Large intestine (tissue), 3 donors: ENCODE results near the gene SETDB2. TPM values are rescaled to one million over a fixed set of nuclear protein-coding genes. Genes with fewer than 3 reads are reported as not detected.

Experiments
- DNase-seq, 2 donors: peaks; one replicate each; pipeline versions ENCODE4 v3.0.0 to v3.0.0-alpha.2; 2013
- H3K27ac ChIP-seq: one replicate; pipeline ENCODE4 v1.5.1; 2013; ENCODE audit warnings: low read length
- H3K27me3 ChIP-seq: 2 replicates; pipeline ENCODE4 v1.6.1; 2013; ENCODE audit warnings: low read length; ENCODE audit not compliant: control insufficient read depth, insufficient read depth
- H3K36me3 ChIP-seq: 2 replicates; pipeline ENCODE4 v1.6.1; 2013; ENCODE audit warnings: low read length; ENCODE audit not compliant: control insufficient read depth, insufficient read depth
- H3K4me1 ChIP-seq: one replicate; pipeline ENCODE4 v1.6.1; 2013; ENCODE audit warnings: low read length; ENCODE audit not compliant: control insufficient read depth, insufficient read depth
- H3K4me3 ChIP-seq: one replicate; pipeline ENCODE4 v1.5.1; 2013; ENCODE audit warnings: low read length
- H3K9me3 ChIP-seq: one replicate; pipeline ENCODE4 v1.6.1; 2013; ENCODE audit warnings: mild to moderate bottlenecking, low read depth, low read length, moderate library complexity; ENCODE audit not compliant: control insufficient read depth
- WGBS: methylation state at CpG from one replicate; pipeline ENCODE4 v1.1.5; 2013; ENCODE audit warnings: low lambda C conversion rate; ENCODE audit not compliant: insufficient coverage; 5-methylcytosine and 5-hydroxymethylcytosine counted together
- polyA plus RNA-seq: library from polyadenylated mRNA; unstranded; fragments of 120-200 nt; gene quantifications from one replicate; pipeline ENCODE4 v1.2.1, GENCODE V29; 2013

Gene SETDB2
- polyA plus RNA-seq, 1 donor: 13.6 TPM

DNA sequence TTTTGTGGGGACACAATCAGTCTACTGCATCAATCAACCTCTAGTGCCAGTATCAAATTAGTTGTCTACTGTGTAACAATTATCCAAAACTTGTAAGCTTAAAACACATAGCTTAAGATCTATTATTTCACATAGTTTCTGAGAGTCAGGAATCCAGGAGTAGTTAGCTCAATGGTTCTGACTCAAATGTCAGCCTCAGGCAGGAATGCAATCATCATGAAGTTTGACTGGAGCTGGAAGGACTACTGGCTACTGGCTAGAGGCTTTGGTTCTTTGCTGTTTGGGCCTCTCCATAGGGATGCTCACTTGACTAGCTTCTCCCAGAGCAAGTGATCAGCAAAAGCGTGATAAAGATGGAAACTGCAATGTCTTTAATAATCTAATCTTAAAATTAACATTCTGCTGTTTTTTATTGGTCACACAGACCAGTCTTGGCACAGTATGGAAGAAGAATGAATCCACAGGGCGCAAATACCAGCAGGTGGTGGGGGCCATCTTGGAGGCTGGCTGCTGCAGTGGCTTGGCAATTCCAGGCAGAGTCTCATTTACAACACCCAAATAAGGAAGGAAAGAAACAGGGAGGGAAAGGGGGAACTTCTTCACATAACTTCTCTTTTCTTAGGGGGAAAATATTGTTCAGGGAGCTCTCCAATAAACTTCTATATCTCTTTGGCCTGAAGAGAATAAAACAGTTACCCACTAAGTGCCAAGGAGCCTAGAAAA lies 15.9 kb upstream of the SETDB2 start:
- no peak overlapping the region for H3K27ac ChIP-seq
- DNase-seq: no peak
- no peaks in the 10 kb centered on the region for H3K9me3 ChIP-seq
- H3K27me3 ChIP-seq: no peaks in the 10 kb centered on the region
- no peaks in the 10 kb centered on the region for H3K36me3 ChIP-seq
- no peaks in the 10 kb centered on the region for H3K4me1 ChIP-seq
- H3K4me3 ChIP-seq: no peak overlapping the region
- WGBS: no CpG with 5 or more reads among the region's 2 CpGs

DNA sequence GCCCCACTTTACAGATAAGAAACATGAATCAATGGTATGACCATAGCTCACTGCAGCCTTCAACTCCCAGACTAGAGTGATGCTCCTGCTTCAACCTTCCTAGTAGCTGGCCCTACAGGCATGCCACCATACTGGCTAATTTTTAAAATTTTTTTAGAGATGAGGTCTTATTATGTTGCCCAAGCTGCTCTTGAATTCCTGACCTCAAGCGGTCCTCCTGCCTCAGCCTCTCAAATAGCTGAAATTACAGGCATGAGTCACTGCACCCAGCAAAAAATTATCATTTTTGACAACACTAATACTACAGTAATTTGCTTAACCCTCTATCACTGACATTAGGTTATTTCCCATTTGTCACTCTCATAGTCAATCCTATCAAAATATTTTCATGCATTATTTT lies 15.0 kb upstream of the SETDB2 start:
- Histone ChIP-seq H3K27me3 (no peaks in the 10 kb centered on the region), H3K4me3 (no peak overlapping the region), H3K9me3 (no peaks in the 10 kb centered on the region), H3K4me1 (no peaks in the 10 kb centered on the region), H3K36me3 (no peaks in the 10 kb centered on the region), H3K27ac (no peak overlapping the region)
- WGBS: no CpG with 5 or more reads among the region's 1 CpG
- no peak for DNase-seq

DNA sequence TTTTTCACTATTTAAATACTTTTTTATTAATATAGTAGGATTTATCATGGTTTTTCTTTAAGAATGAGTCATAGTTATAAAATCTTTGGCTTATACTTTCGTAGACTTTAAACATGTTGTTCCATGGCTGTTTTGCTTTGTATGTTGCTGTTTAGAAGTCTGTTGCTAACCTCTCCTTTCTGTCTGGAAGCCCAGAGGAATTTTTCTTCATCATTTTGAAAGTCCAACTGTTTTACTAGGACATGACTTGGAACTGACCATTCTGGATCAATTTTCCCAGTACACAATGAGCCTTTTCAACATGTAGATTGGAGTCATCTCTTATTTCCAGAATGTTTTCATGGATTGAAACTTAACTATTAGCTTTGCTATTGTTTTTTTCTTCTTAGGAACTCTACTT lies 8.1 kb upstream of the SETDB2 start:
- Histone ChIP-seq H3K36me3 (no peaks in the 10 kb centered on the region), H3K27ac (no peak overlapping the region), H3K4me1 (no peaks in the 10 kb centered on the region), H3K9me3 (no peaks in the 10 kb centered on the region), H3K4me3 (no peak overlapping the region), H3K27me3 (no peaks in the 10 kb centered on the region)
- DNase-seq: no peak
- WGBS: 100% methylated on average over 1 of the region's 1 CpG

DNA sequence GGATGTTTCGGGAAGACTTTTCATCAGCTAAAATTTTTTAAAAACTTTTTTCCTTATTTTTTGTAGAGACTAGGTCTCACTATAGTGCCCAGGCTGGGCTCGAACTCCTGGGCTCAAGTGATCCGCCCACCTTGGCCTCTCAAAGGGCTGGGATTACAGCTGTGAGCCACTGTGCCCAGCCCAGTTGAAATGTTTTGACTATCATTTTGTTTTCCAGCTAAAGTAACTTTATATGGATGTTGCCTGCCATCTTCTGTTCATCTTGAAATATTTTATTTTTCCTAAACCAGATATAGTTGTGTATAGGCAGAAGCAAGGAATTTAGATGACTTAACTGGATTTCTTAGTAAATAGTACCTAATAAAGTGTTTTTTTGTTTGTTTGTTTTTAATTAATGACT lies 7.2 kb upstream of the SETDB2 start:
- Histone ChIP-seq H3K4me1 (no peaks in the 10 kb centered on the region), H3K4me3 (no peak overlapping the region), H3K36me3 (no peaks in the 10 kb centered on the region), H3K27me3 (no peaks in the 10 kb centered on the region), H3K27ac (no peak overlapping the region), H3K9me3 (no peaks in the 10 kb centered on the region)
- no peak for DNase-seq
- WGBS: 90% methylated on average over 2 of the region's 3 CpGs

DNA sequence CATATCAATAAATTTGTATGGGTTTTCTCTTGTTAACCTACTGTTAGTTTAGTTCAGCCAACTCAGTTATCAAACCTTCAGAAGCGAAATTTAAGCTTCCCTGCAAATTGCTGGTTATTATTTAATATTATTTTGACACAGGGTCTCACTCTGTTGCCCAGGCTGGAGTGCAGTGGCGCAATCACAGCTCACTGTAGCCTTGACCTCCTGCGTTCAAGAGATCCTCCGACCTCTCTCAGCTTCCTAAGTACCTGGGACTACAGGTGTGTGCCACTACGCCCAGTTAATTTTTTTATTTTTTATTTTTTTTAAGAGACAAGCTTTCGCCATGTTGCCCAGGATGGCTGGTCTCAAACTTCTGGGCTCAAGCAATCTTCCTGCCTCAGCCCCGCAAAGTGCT lies 6.4 kb upstream of the SETDB2 start:
- H3K9me3 ChIP-seq: no peaks in the 10 kb centered on the region
- 100% methylated on average over 2 of the region's 7 CpGs for WGBS
- H3K36me3 ChIP-seq: no peaks in the 10 kb centered on the region
- no peak overlapping the region for H3K27ac ChIP-seq
- H3K4me3 ChIP-seq: no peak overlapping the region
- no peaks in the 10 kb centered on the region for H3K4me1 ChIP-seq
- no peaks in the 10 kb centered on the region for H3K27me3 ChIP-seq
- DNase-seq: no peak

DNA sequence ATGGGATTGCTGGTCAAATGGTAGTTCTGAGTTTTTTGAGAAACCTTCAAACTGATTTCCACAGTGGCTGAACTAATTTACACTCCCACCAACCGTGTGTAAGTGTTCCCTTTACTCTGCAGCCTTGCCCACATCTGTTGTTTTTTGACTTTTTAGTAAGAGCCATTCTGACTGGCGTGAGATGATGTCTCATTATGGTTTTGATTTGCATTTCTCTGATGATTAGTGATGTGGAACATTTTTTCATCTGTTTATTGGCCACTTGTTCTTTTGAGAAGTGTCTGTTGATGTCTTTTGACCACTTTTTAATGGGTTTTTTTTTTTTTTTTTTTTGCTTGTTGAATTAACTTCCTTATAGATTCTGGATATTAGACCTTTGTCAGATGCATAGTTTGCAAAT lies 4.5 kb upstream of the SETDB2 start:
- no peaks in the 10 kb centered on the region for H3K9me3 ChIP-seq
- H3K4me1 ChIP-seq: no peaks in the 10 kb centered on the region
- no peak overlapping the region for H3K4me3 ChIP-seq
- WGBS: no CpG with 5 or more reads among the region's 2 CpGs
- H3K27ac ChIP-seq: no peak overlapping the region
- DNase-seq: no peak
- H3K27me3 ChIP-seq: no peaks in the 10 kb centered on the region
- H3K36me3 ChIP-seq: no peaks in the 10 kb centered on the region

DNA sequence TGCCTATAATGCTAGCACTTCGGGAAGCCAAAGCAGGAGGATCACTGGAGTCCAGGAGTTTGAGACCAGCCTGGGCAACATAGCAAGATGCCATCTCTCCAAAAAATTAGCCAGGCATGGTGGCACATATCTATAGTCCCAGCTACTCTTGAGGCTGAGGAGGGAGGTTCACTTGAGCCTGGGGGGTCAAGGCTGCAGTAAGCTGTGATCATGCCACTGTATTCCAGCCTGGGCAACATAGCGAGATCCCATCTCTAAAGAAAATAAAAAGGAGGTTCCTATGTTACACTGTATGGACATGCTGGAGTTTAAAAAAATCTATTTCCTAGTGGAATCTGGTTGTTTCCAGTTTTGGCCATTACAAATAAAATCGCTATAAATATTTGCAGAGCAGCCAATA lies 2.8 kb upstream of the SETDB2 start:
- Histone ChIP-seq H3K4me3 (no peak overlapping the region), H3K9me3 (no peaks in the 10 kb centered on the region), H3K4me1 (no peaks in the 10 kb centered on the region), H3K36me3 (no peaks in the 10 kb centered on the region), H3K27me3 (no peaks in the 10 kb centered on the region), H3K27ac (no peak overlapping the region)
- no peak for DNase-seq
- WGBS: 93% methylated on average over 3 of the region's 3 CpGs

DNA sequence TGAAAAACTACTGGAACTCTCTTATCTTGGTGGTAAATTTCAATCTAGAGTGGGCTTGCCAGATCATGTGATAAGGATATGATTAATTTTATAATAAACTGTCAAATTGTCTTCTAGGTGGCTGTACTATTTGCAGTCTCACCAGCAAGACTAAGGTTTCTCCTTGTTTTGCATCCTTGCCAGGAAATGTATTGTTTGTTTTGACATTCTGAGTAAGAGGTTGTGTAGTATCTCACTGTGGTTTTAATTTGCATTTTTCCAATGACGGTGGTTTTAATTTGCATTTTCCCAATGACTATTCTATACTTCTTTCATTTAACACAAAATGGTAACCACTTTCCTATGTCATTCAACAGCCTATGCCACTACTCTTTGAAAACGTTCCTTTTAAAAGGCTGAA lies 2.2 kb upstream of the SETDB2 start:
- no peak overlapping the region for H3K4me3 ChIP-seq
- no peaks in the 10 kb centered on the region for H3K36me3 ChIP-seq
- no peaks in the 10 kb centered on the region for H3K9me3 ChIP-seq
- no peaks in the 10 kb centered on the region for H3K27me3 ChIP-seq
- H3K4me1 ChIP-seq: no peaks in the 10 kb centered on the region
- DNase-seq: no peak
- H3K27ac ChIP-seq: no peak overlapping the region
- WGBS: 93% methylated on average over 2 of the region's 2 CpGs

DNA sequence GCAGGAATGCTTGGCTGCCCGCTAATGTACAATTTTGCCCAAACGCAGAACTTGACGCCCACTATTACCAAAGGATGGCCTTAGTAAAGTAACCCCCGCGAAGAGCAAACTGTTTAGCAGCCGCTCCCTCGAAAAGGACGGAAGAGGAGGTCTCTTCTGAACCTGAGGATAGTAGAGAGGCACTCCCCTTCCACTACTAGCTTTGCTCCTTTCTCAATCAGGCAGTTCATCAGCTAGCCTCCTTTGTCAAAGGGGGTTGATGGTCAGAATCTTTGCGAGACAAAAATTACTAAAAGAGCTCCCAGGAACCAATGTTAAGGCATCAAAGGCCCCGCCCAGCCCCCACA lies 744 bp upstream of the SETDB2 start:
- Histone ChIP-seq H3K27ac (peak overlapping the region; percentile 96), H3K36me3 (no peaks in the 10 kb centered on the region), H3K4me3 (peak overlapping the region; percentile 80), H3K4me1 (peaks cover 2% of the 10 kb centered on the region), H3K27me3 (no peaks in the 10 kb centered on the region), H3K9me3 (no peaks in the 10 kb centered on the region)
- 0% methylated on average over 1 of the region's 10 CpGs for WGBS
- peak in 1 of 2 donors; percentile 18 for DNase-seq

DNA sequence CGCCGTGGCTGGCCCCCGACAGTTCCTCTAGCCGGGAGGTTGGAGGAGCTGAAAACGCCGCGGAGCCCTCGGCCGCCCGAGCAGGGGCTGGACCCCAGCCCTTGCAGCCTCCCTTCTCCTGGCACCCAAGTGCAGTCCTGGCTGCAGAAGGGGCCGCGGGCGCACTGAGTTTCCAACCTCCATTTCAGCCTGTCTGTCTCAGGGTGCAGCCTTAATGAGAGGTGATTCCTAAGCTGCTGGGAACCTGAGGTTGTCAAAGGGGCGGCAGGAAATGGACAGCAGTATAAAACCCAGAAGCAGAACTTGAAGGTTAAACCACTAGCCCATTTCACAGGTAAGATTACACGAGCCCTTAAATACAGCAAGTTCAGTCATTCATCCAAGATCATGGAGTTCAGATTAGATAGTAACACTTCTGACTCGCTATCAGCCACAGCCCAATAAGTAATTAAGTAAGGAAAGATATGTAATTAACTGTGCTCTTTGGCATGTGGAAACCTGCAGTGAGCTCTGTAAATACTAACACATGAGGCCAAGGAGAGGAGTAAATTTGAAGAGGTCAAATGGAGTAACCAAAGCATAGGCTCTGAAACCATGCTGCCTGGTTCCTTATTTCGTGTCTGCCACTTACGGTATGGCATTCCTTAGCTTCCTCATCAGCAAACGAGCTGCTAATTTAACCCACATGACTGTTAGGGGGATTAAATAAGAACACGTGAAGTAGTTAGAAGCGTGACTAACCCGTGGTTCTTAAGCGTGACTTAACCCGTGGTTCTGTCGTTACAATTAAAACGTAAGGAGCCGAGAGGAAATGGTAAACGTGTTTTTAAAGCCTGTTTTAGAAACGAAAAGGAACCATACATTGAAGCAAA lies 686 bp downstream of the SETDB2 start:
- H3K4me1 ChIP-seq: peaks cover 2% of the 10 kb centered on the region
- peak overlapping the region; percentile 80 for H3K4me3 ChIP-seq
- H3K36me3 ChIP-seq: no peaks in the 10 kb centered on the region
- H3K27ac ChIP-seq: peak overlapping the region; percentile 96
- peak; percentile 61 to 88 for DNase-seq
- no peaks in the 10 kb centered on the region for H3K9me3 ChIP-seq
- no peaks in the 10 kb centered on the region for H3K27me3 ChIP-seq
- 6% methylated on average over 7 of the region's 29 CpGs for WGBS

DNA sequence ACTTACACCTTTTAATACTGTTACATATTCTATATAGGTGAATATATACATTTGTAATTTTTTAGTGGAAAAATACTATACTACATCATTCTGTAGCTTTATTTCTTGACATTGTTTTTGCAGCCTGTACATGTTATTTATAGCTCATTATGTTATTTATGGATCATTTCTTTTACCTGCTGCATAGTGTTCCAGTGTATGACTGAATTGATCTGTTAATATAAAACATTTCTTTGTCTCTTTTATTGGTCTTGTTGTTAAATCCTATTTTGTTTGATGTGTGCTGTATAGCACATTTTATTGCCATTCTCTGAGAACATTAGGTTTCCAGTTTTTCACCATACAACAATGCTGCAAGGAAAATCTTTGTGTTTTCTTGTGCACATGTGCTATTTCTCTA lies 2.4 kb downstream of the SETDB2 start:
- no peaks in the 10 kb centered on the region for H3K27me3 ChIP-seq
- no peak overlapping the region for H3K4me3 ChIP-seq
- no peaks in the 10 kb centered on the region for H3K9me3 ChIP-seq
- no peaks in the 10 kb centered on the region for H3K36me3 ChIP-seq
- H3K27ac ChIP-seq: no peak overlapping the region
- no peak for DNase-seq
- H3K4me1 ChIP-seq: peaks cover 2% of the 10 kb centered on the region
